Subcutaneous adipose tissue (tissue), 4 donors: ENCODE measurements around the gene DCLK1. TPM values are rescaled to one million over a fixed set of nuclear protein-coding genes. Genes with fewer than 3 reads are reported as not detected.

Experiments used
- total RNA-seq, 4 donors: library from RNA; depleted of rRNA; stranded (reverse); fragments of >200 nt; gene quantifications; one replicate each; pipeline ENCODE4 v1.1.0, GENCODE V29; 2016
- TF ChIP-seq, protein P1 (sequence below): fragments of 450-650 bp; IDR thresholded peaks from one replicate; pipeline ENCODE4 v1.5.1; 2016; ENCODE audit warnings: low read depth, mild to moderate bottlenecking, control low read depth, antibody characterized with exemption, moderate library complexity

DCLK1 gene
- total RNA-seq, 4 donors from 2014 or later: 78.9 to 116 (median 106) TPM

DNA sequence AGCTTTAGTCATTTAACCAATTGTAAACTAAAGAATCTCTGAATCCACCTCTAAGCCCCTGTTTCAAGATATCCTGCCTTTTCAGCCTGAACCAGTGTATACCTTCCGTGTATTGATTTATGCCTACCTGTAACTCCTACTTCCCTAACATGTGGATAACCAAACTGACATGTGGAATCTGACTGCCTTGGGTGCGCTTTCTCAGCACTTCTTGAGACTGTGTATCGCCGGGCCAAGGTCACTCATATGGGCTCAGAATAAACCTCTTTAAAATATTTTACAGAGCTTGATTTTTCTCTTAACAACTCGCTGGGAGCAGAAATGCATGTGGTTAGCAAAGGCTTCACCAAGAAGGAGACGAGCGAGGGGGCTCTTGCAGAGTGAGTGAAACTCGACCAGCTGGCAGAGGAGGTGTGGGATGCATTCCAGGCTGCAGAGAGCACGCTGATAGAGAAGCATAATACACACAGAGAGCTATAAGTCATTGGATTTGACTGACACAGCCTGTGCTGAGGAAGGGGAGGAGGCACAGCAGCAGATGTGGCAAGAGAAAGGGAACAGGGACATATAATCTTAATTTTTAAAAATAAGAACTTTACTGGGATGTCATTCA, 386.5 kb downstream of the DCLK1 start:
- TF ChIP-seq, protein P1, sequence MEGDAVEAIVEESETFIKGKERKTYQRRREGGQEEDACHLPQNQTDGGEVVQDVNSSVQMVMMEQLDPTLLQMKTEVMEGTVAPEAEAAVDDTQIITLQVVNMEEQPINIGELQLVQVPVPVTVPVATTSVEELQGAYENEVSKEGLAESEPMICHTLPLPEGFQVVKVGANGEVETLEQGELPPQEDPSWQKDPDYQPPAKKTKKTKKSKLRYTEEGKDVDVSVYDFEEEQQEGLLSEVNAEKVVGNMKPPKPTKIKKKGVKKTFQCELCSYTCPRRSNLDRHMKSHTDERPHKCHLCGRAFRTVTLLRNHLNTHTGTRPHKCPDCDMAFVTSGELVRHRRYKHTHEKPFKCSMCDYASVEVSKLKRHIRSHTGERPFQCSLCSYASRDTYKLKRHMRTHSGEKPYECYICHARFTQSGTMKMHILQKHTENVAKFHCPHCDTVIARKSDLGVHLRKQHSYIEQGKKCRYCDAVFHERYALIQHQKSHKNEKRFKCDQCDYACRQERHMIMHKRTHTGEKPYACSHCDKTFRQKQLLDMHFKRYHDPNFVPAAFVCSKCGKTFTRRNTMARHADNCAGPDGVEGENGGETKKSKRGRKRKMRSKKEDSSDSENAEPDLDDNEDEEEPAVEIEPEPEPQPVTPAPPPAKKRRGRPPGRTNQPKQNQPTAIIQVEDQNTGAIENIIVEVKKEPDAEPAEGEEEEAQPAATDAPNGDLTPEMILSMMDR: no peak

DNA sequence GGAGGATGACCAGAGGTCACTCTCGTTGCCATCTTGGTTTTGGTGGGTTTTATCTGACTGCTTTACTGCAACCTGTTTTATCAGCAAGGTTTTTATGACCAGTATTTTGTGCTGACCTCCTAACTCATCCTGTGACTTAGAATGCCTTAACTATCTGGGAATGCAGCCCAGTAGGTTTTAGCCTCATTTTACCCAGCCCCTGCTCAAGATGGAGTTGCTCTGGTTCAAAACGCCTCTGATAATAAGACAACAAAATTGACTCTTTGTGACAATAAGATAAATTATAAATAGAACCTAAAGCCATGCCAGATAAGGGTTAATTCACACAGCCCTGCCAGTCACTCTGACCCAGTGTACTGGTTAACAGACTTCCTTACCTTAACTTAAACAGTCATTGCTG, 387.0 kb downstream of the DCLK1 start:
- TF ChIP-seq, protein P1: no peak

DNA sequence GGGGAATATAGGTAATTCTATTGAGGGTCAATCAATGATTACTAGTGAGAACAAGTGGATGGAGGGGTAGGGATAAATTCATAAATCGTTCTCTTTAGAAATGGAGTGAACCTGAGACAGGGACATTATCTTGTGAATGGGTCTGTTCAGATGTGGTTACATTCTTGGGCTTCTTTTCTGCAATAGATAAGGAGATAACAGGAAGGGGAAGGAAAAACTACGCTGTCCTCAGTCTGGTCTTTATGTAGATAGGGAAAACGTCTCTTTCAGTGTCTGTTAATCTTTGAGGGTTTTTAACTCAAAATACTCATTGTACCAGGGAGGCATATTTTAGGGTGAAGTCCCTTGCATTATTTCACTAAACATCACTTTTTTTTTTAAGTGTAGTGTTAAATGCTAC, 388.0 kb downstream of the DCLK1 start:
- TF ChIP-seq, protein P1: no peak

DNA sequence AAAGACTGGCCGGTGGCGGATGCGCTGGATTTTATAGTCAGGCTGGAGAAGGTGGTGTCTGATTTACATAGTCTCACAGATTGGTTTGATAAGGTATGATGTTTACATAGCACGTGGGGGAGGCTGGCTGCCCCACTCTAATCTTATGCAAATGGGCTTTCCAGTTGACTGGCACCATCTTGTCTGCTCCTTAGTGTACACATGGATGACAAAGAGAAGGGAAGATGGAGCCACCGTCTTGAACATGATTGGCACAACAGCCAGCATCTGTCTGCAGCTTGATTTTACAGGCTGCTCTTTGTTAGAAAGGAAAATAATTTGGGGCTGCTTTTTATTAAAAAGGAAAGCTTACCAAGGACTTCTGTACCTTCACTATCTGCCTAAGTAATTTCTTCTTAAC, 389.5 kb downstream of the DCLK1 start:
- TF ChIP-seq, protein P1: no peak

DNA sequence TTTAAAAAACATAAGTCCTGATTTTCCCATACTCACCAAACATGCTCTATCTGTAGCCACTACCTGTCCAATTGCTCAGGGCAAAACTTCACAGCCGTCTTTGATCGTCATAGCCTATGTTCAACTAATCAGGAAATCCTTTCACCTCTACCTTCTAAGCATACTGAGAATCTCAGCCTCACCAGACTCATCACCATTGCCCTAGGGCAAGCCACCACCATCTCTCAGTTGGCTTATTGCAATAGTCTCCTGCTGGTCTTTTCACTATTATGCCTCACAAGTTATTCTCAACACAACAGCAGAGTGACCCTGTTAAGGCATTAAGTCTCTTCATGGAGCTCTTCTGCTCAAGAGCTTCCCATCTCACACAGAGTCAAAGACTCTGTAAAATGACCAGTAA, 394.3 kb downstream of the DCLK1 start:
- TF ChIP-seq, protein P1: no peak

DNA sequence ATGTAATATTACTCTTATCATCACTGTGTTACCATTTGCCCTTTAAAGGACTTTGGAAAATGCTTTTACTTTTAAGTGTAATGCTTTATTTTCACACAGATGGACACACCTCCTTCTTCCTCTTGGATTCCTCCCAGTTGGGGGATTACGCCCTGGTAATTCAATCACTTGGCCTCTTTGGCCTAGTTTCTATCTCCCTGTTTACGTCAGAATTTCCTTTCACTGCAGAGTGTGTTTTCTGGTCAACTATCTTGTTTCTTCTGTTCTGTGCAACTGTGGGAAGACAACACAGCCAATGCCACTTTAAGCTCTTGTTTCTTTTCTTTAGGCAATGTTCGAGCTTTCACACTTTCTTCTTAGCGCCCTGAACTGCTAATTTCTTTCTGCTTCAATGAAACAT, 397.4 kb downstream of the DCLK1 start:
- TF ChIP-seq, protein P1: no peak

DNA sequence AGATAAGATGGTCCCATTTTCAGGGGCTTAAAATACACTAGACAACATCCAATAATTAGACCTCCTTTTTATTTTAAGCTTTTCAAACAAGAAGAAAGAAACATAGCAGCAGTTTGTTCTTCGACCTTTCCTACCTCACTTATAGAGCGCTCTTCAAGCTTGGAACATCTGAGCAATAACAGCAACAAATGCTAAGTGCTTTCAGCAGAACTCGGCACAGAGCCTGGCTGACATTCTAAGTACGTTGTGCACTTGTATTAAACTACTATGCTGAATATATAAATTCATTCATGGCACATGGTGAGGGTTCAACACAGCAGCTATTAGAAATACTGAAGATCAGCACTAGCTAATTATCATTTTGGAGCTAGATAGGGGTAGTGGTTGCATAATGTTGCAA, 398.6 kb downstream of the DCLK1 start:
- TF ChIP-seq, protein P1: no peak
